Measurements from ENCODE around the gene MIA2. TPM values are rescaled to one million over a fixed set of nuclear protein-coding genes. Genes with fewer than 3 reads are reported as not detected.
"Not testable (repeated sequence)": the region's sequence is repeated elsewhere in the genome, so short reads cannot be mapped to it uniquely, and the experiment has no call there.

MIA2 gene
- polyA plus RNA-seq, 1 of the 3 experiments (the other 2 are of a cell fraction), result 2.6 TPM

DNA sequence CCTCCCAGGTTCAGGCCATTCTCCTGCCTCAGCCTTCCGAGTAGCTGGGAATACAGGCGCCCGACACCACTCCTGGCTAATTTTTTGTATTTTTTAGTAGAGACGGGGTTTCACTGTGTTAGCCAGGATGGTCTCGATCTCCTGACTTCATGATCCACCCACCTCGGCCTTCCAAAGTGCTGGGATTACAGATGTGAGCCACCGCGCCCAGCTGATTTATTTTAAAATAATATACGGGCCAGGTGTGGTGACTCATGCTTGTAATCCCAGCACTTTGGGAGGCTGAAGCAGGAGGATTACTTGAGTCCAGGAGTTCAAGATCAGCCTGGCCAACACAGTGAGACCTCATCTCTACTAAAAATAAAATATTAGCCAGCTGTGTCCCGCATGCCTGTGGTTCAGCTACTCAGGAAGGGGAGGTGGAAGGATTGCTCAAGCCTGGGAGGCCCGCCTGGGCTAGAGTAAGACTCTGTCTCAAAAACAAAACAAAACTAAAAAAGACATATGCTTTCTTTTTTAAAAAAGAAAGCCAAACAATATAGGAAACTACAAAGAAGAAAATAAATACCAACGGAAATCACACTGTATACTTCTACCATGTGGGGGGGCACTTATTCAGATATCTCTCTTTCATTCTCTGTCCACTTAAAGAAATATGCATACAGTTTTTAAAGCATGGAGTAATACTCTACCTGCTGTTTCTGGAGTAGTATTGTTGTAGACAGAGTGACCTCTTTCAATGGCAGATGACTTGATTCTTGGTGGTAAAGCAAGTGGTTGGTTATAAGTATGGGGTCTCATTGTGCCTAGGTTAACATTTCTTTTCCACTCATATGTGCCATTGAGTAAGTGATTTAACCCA lies 930 bp upstream of the MIA2 start:
- H3K27ac ChIP-seq (ENCODE audit: low read depth in 2 of 2, low read length in 1 of 2), result no peak overlapping the region
- no peaks in the 10 kb centered on the region for H3F3A ChIP-seq (replicated peaks; ENCODE audit: insufficient read depth)
- no peaks in the 10 kb centered on the region for H3K27me3 ChIP-seq (ENCODE audit: insufficient read depth)
- CTCF ChIA-PET, result interaction anchor here (1.3 kb wide), 1 partner anchor 115 kb away, joined by 3 read pairs; no protein-coding TSS in a partner anchor
- H4K20me1 ChIP-seq (ENCODE audit: insufficient read depth), result no peaks in the 10 kb centered on the region
- H3K9me2 ChIP-seq, result no peaks in the 10 kb centered on the region
- H3K36me3 ChIP-seq (replicated peaks in 1 of 2; ENCODE audit: control insufficient read depth in 1 of 2, insufficient read depth in 2 of 2, low read length in 1 of 2), result no peaks in the 10 kb centered on the region
- DNase-seq, result no peak
- WGBS (ENCODE audit: low lambda C conversion rate), result 80% methylated on average over 12 of the region's 12 CpGs
- no peak overlapping the region for H3K9ac ChIP-seq
- H3K9me3 ChIP-seq, result no peaks in the 10 kb centered on the region
- no peaks in the 10 kb centered on the region for H3K79me2 ChIP-seq (ENCODE audit: insufficient read depth)
- TF ChIP-seq EZH2phosphoT487 (IDR thresholded peaks at IDR 0.05; ENCODE audit: borderline replicate concordance, low read depth) (no peak), USF2 (IDR thresholded peaks at IDR 0.05; ENCODE audit: borderline replicate concordance, low read depth, low read length) (no peak), USF1 (IDR thresholded peaks at IDR 0.05; ENCODE audit: borderline replicate concordance, low read depth) (no peak), GABPA (IDR thresholded peaks at IDR 0.05; ENCODE audit: low read depth) (no peak), RAD21 (IDR thresholded peaks at IDR 0.05; ENCODE audit: low read length) (no peak), FOXM1 (IDR thresholded peaks at IDR 0.05; ENCODE audit: low read depth) (no peak), CHD2 (IDR thresholded peaks at IDR 0.05; ENCODE audit: low read length, partially characterized antibody) (no peak), NRF1 (IDR thresholded peaks at IDR 0.05; ENCODE audit: low read depth, low read length) (no peak), ELF1 (IDR thresholded peaks at IDR 0.05) (no peak)
- TF ChIP-seq, protein P1, sequence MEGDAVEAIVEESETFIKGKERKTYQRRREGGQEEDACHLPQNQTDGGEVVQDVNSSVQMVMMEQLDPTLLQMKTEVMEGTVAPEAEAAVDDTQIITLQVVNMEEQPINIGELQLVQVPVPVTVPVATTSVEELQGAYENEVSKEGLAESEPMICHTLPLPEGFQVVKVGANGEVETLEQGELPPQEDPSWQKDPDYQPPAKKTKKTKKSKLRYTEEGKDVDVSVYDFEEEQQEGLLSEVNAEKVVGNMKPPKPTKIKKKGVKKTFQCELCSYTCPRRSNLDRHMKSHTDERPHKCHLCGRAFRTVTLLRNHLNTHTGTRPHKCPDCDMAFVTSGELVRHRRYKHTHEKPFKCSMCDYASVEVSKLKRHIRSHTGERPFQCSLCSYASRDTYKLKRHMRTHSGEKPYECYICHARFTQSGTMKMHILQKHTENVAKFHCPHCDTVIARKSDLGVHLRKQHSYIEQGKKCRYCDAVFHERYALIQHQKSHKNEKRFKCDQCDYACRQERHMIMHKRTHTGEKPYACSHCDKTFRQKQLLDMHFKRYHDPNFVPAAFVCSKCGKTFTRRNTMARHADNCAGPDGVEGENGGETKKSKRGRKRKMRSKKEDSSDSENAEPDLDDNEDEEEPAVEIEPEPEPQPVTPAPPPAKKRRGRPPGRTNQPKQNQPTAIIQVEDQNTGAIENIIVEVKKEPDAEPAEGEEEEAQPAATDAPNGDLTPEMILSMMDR (IDR thresholded peaks at IDR 0.05), result no peak
- TF ChIP-seq, protein P2, sequence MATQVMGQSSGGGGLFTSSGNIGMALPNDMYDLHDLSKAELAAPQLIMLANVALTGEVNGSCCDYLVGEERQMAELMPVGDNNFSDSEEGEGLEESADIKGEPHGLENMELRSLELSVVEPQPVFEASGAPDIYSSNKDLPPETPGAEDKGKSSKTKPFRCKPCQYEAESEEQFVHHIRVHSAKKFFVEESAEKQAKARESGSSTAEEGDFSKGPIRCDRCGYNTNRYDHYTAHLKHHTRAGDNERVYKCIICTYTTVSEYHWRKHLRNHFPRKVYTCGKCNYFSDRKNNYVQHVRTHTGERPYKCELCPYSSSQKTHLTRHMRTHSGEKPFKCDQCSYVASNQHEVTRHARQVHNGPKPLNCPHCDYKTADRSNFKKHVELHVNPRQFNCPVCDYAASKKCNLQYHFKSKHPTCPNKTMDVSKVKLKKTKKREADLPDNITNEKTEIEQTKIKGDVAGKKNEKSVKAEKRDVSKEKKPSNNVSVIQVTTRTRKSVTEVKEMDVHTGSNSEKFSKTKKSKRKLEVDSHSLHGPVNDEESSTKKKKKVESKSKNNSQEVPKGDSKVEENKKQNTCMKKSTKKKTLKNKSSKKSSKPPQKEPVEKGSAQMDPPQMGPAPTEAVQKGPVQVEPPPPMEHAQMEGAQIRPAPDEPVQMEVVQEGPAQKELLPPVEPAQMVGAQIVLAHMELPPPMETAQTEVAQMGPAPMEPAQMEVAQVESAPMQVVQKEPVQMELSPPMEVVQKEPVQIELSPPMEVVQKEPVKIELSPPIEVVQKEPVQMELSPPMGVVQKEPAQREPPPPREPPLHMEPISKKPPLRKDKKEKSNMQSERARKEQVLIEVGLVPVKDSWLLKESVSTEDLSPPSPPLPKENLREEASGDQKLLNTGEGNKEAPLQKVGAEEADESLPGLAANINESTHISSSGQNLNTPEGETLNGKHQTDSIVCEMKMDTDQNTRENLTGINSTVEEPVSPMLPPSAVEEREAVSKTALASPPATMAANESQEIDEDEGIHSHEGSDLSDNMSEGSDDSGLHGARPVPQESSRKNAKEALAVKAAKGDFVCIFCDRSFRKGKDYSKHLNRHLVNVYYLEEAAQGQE (IDR thresholded peaks at IDR 0.05; ENCODE audit: low read depth, low read length), result no peak
- no peak overlapping the region for H3K4me2 ChIP-seq
- POLR2A ChIA-PET, result no interaction called here
- no peak overlapping the region for H3K4me3 ChIP-seq (ENCODE audit: low read depth in 2 of 2, low read length in 1 of 2)
- no peaks in the 10 kb centered on the region for H3K4me1 ChIP-seq (ENCODE audit: control insufficient read depth in 1 of 2, insufficient read depth in 2 of 2, low read depth in 1 of 2, low read length in 1 of 2)
- H2AFZ ChIP-seq (ENCODE audit: low read depth), result no peak overlapping the region

DNA sequence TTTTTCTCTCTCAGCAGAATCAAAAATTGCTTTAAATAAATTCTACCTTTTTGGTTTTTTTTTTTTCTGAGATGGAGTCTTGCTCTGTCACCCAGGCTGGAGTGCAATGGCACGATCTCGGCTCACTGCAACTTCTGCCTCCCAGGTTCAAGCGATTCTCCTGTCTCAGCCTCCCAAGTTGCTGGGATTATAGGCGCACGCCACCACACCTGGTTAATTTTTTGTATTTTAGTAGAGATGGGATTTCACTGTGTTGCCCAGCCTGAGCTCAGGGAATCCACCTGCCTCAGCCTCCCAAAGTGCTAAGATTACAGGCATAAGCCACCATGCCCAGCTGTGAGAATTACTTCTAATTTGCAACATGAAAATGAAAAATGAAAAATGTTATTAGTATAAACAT lies 1.3 kb downstream of the MIA2 start:
- H3K4me1 ChIP-seq (ENCODE audit: control insufficient read depth in 1 of 2, insufficient read depth in 2 of 2, low read depth in 1 of 2, low read length in 1 of 2); H3K9ac ChIP-seq; H3K27me3 ChIP-seq (ENCODE audit: insufficient read depth); H3F3A ChIP-seq (replicated peaks; ENCODE audit: insufficient read depth); H3K36me3 ChIP-seq (replicated peaks in 1 of 2; ENCODE audit: control insufficient read depth in 1 of 2, insufficient read depth in 2 of 2, low read length in 1 of 2); H3K79me2 ChIP-seq (ENCODE audit: insufficient read depth); H3K4me3 ChIP-seq (ENCODE audit: low read depth in 2 of 2, low read length in 1 of 2); H3K9me2 ChIP-seq; H2AFZ ChIP-seq (ENCODE audit: low read depth); H3K27ac ChIP-seq (ENCODE audit: low read depth in 2 of 2, low read length in 1 of 2); H3K4me2 ChIP-seq; H3K9me3 ChIP-seq; DNase-seq; CTCF ChIA-PET; POLR2A ChIA-PET; H4K20me1 ChIP-seq (ENCODE audit: insufficient read depth): not testable (repeated sequence)
- WGBS (ENCODE audit: low lambda C conversion rate), result 95% methylated on average over 5 of the region's 5 CpGs

DNA sequence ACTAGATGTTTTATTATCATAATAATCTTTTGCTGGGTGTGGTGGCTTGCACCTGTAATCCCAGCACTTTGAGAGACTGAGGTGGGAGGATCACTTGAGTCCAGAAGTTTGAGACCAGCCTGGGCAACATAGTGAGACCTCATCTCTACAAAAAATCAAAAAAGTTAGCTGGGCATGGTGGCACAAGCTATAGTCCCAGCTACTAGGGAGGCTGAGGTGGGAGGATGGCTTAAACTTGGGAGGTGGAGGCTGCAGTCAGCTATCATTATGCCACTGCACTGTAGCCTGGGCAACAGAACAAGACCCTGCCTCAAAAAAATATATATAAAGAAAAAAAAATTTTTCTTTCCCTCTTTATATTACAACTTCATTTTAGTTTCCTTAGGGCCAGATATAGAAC lies 1.8 kb downstream of the MIA2 start:
- POLR2A ChIA-PET, result not testable (repeated sequence)

More for the DNA sequence above, 1.8 kb downstream of the MIA2 start:
- CTCF ChIA-PET; DNase-seq; H3F3A ChIP-seq (replicated peaks; ENCODE audit: insufficient read depth); H3K27me3 ChIP-seq (ENCODE audit: insufficient read depth); H2AFZ ChIP-seq (ENCODE audit: low read depth); H4K20me1 ChIP-seq (ENCODE audit: insufficient read depth); H3K36me3 ChIP-seq (replicated peaks in 1 of 2; ENCODE audit: control insufficient read depth in 1 of 2, insufficient read depth in 2 of 2, low read length in 1 of 2); H3K9me2 ChIP-seq; H3K4me2 ChIP-seq; H3K9me3 ChIP-seq; H3K4me1 ChIP-seq (ENCODE audit: control insufficient read depth in 1 of 2, insufficient read depth in 2 of 2, low read depth in 1 of 2, low read length in 1 of 2); H3K4me3 ChIP-seq (ENCODE audit: low read depth in 2 of 2, low read length in 1 of 2); H3K9ac ChIP-seq; H3K79me2 ChIP-seq (ENCODE audit: insufficient read depth); H3K27ac ChIP-seq (ENCODE audit: low read depth in 2 of 2, low read length in 1 of 2): not testable (repeated sequence)
